GM23338 (cell line): ENCODE measurements around the gene RYR1. TPM values are rescaled to one million over a fixed set of nuclear protein-coding genes. Genes with fewer than 3 reads are reported as not detected.

Source experiments
- ATAC-seq: fragments of 200-7000 bp; cut with Tn5 transposase; 3 replicates; pipeline ENCODE4 v1.9.1; 2020
- DNase-seq: peaks from one replicate; pipeline ENCODE4 v3.0.0-alpha.2; 2015; ENCODE audit warnings: low spot score
- H2AFZ ChIP-seq: fragments of 200-600 bp; sonication (generic); 2 replicates; pipeline ENCODE4 v1.8.0; 2016; ENCODE audit warnings: antibody characterized with exemption, mild to moderate bottlenecking, moderate library complexity
- H3F3A ChIP-seq: fragments of 200-600 bp; sonication (generic); replicated peaks from 2 replicates; pipeline ENCODE4 v1.8.0; 2017; ENCODE audit warnings: antibody characterized with exemption, mixed run types, low read depth
- H3K27ac ChIP-seq: fragments of 200-600 bp; sonication (generic); 2 replicates; pipeline ENCODE4 v1.6.1; 2016; ENCODE audit warnings: low read depth
- H3K27me3 ChIP-seq: fragments of 200-600 bp; sonication (generic); 2 replicates; pipeline ENCODE4 v1.8.0; 2016; ENCODE audit warnings: mild to moderate bottlenecking, mixed run types, moderate library complexity; ENCODE audit not compliant: insufficient read depth
- H3K36me3 ChIP-seq: fragments of 200-600 bp; sonication (generic); 2 replicates; pipeline ENCODE4 v1.8.0; 2016; ENCODE audit warnings: mild to moderate bottlenecking; ENCODE audit not compliant: insufficient read depth
- H3K4me1 ChIP-seq: fragments of 200-600 bp; sonication (generic); 2 replicates; pipeline ENCODE4 v1.8.0; 2016; ENCODE audit warnings: mild to moderate bottlenecking, moderate library complexity; ENCODE audit not compliant: insufficient read depth
- H3K4me2 ChIP-seq: fragments of 200-600 bp; sonication (generic); 2 replicates; pipeline ENCODE4 v1.7.1; 2017; ENCODE audit warnings: mixed run types
- H3K4me3 ChIP-seq: fragments of 200-600 bp; sonication (generic); 2 replicates; pipeline ENCODE4 v1.6.1; 2016; ENCODE audit warnings: mixed run types
- H3K79me2 ChIP-seq: fragments of 200-600 bp; sonication (generic); replicated peaks from 2 replicates; pipeline ENCODE4 v1.8.0; 2017; ENCODE audit warnings: mild to moderate bottlenecking; ENCODE audit not compliant: insufficient read depth
- H3K9me2 ChIP-seq: fragments of 200-600 bp; sonication (generic); 2 replicates; pipeline ENCODE4 v1.8.0; 2017; ENCODE audit not compliant: insufficient read depth
- H4K20me1 ChIP-seq: fragments of 200-600 bp; sonication (generic); replicated peaks from 2 replicates; pipeline ENCODE4 v1.8.0; 2017; ENCODE audit warnings: mild to moderate bottlenecking; ENCODE audit not compliant: insufficient read depth
- H3K27ac Mint-ChIP-seq: 2 replicates; pipeline ENCODE4 v1.8.0; 2020; ENCODE audit warnings: inconsistent platforms, mild to moderate bottlenecking, moderate library complexity, mixed read lengths
- H3K27me3 Mint-ChIP-seq: 3 replicates; pipeline ENCODE4 v1.8.0; 2022; ENCODE audit warnings: low read depth, mild to moderate bottlenecking, moderate library complexity, mixed read lengths, inconsistent platforms; ENCODE audit not compliant: insufficient read depth, poor library complexity
- H3K36me3 Mint-ChIP-seq: 3 replicates; pipeline ENCODE4 v1.8.0; 2021; ENCODE audit warnings: low read depth, mild to moderate bottlenecking, inconsistent platforms, moderate library complexity, mixed read lengths
- H3K4me1 Mint-ChIP-seq: 3 replicates; pipeline ENCODE4 v1.8.0; 2020; ENCODE audit warnings: mild to moderate bottlenecking, inconsistent platforms, mixed read lengths
- H3K4me3 Mint-ChIP-seq: 3 replicates; pipeline ENCODE4 v1.8.0; 2021; ENCODE audit warnings: moderate library complexity, mild to moderate bottlenecking, inconsistent platforms, mixed read lengths
- H3K9me3 Mint-ChIP-seq: 3 replicates; pipeline ENCODE4 v1.8.0; 2020; ENCODE audit warnings: moderate library complexity, mild to moderate bottlenecking, inconsistent platforms, mixed read lengths
- CREB1 ChIP-seq: fragments of 250-450 bp; sonication (Bioruptor Pico); IDR thresholded peaks from 2 replicates; pipeline ENCODE4 v1.5.0; 2020; ENCODE audit warnings: low read depth, mild to moderate bottlenecking, moderate library complexity
- CTCF ChIP-seq, 2 experiments: fragments of 200-600 bp in 1 of 2; sonication (generic) in 1 of 2; conservative IDR thresholded peaks; 2 replicates each; pipeline versions ENCODE4 v1.5.1 to v1.6.1; 2016 to 2017; ENCODE audit warnings: antibody characterized with exemption in 2 of 2, low read depth in 2 of 2, mild to moderate bottlenecking in 2 of 2, moderate library complexity in 1 of 2
- ETS1 ChIP-seq: IDR thresholded peaks from 2 replicates; pipeline ENCODE4 v1.6.1; 2016; ENCODE audit warnings: antibody characterized with exemption
- EZH2 ChIP-seq: fragments of 200-600 bp; sonication (generic); IDR thresholded peaks from one replicate; pipeline ENCODE4 v1.8.0; 2017; ENCODE audit warnings: antibody characterized with exemption, mild to moderate bottlenecking, low read depth; ENCODE audit not compliant: unreplicated experiment
- EZH2phosphoT487 ChIP-seq: fragments of 200-600 bp; sonication (generic); IDR thresholded peaks from one replicate; pipeline ENCODE4 v1.8.1; 2018; ENCODE audit warnings: antibody characterized with exemption; ENCODE audit not compliant: unreplicated experiment
- JUNB ChIP-seq: IDR thresholded peaks from one replicate; pipeline ENCODE4 v1.6.1; 2016; ENCODE audit warnings: antibody characterized with exemption; ENCODE audit not compliant: unreplicated experiment
- NANOG ChIP-seq: IDR thresholded peaks from 2 replicates; pipeline ENCODE4 v1.6.1; 2016; ENCODE audit warnings: antibody characterized with exemption, borderline replicate concordance
- POLR2AphosphoS5 ChIP-seq: IDR thresholded peaks from 2 replicates; pipeline ENCODE4 v1.6.1; 2016; ENCODE audit warnings: antibody characterized with exemption, low read depth
- REST ChIP-seq: IDR thresholded peaks from one replicate; pipeline ENCODE4 v1.6.1; 2018; ENCODE audit warnings: antibody characterized with exemption; ENCODE audit not compliant: unreplicated experiment
- STAT1 ChIP-seq: IDR thresholded peaks from one replicate; pipeline ENCODE4 v1.6.1; 2016; ENCODE audit warnings: antibody characterized with exemption; ENCODE audit not compliant: unreplicated experiment
- ZNF114 ChIP-seq: fragments of 250-450 bp; sonication (Bioruptor Pico); IDR thresholded peaks from 2 replicates; pipeline ENCODE4 v1.5.0; 2020; ENCODE audit warnings: mild to moderate bottlenecking, moderate library complexity
- ZNF331 ChIP-seq: fragments of 250-450 bp; sonication (Bioruptor Pico); IDR thresholded peaks from 2 replicates; pipeline ENCODE4 v1.5.0; 2020; ENCODE audit warnings: low read depth, mild to moderate bottlenecking, moderate library complexity
- polyA plus RNA-seq: library from polyadenylated mRNA; unstranded; fragments of >200 nt; fragmentation: Nextera tagmentation; extraction: Ambion mirVana; gene quantifications from 2 replicates; pipeline ENCODE4 v1.2.1, GENCODE V29; 2016
- total RNA-seq: library from RNA; depleted of rRNA; stranded (reverse); fragments of >200 nt; shearing (Covaris generic); gene quantifications from 2 replicates; pipeline ENCODE4 v1.2.3, GENCODE V29; 2014

Gene RYR1
- total and polyA plus RNA-seq, 2 experiments from 2014 or later, result 4.0 to 26.7 TPM

- H3K4me3 ChIP-seq, result no peak overlapping the region
- no peaks in the 10 kb centered on the region for H3K9me2 ChIP-seq
- no peaks in the 10 kb centered on the region; the same call in 1 of the 2 replicates for H4K20me1 ChIP-seq
- H3K27ac ChIP-seq, result no peak overlapping the region
- ATAC-seq (no peak), DNase-seq (no peak)
- Mint-ChIP-seq H3K4me3 (no peak overlapping the region), H3K36me3 (peaks cover 47% of the 10 kb centered on the region), H3K4me1 (no peaks in the 10 kb centered on the region), H3K9me3 (no peaks in the 10 kb centered on the region), H3K27me3 (peaks cover 7% of the 10 kb centered on the region), H3K27ac (no peak overlapping the region)
- TF ChIP-seq JUNB (no peak), ZNF114 (CRISPR knock-in tag) (no peak), POLR2AphosphoS5 (no peak), EZH2phosphoT487 (no peak), STAT1 (no peak), EZH2 (no peak), ZNF331 (CRISPR knock-in tag) (no peak), NANOG (no peak), ETS1 (no peak)
- no peaks in the 10 kb centered on the region for H3K36me3 ChIP-seq
- H3F3A ChIP-seq, result no peaks in the 10 kb centered on the region
- H3K4me2 ChIP-seq, result no peak overlapping the region
- no peak overlapping the region for H2AFZ ChIP-seq
- no peaks in the 10 kb centered on the region for H3K27me3 ChIP-seq
- H3K79me2 ChIP-seq, result no peaks in the 10 kb centered on the region
- H3K4me1 ChIP-seq, result no peaks in the 10 kb centered on the region
These were observed 89.4 kb downstream of the RYR1 start for GRCh38 chr19:38522915-38523314.

GRCh38 chr19:38523319-38523718 is 89.8 kb downstream of the RYR1 start:
- H2AFZ ChIP-seq, result no peak overlapping the region
- ATAC-seq, result no peak
- no peaks in the 10 kb centered on the region for H3K4me1 Mint-ChIP-seq

More at GRCh38 chr19:38523319-38523718, 89.8 kb downstream of the RYR1 start:
- Mint-ChIP-seq H3K27me3 (peaks cover 7% of the 10 kb centered on the region), H3K36me3 (peaks cover 50% of the 10 kb centered on the region), H3K4me3 (no peak overlapping the region), H3K27ac (no peak overlapping the region), H3K9me3 (no peaks in the 10 kb centered on the region)
- Histone ChIP-seq H4K20me1 (no peaks in the 10 kb centered on the region; the same call in 1 of the 2 replicates), H3K4me1 (no peaks in the 10 kb centered on the region), H3K79me2 (no peaks in the 10 kb centered on the region), H3K4me3 (no peak overlapping the region), H3K4me2 (no peak overlapping the region), H3K27ac (no peak overlapping the region), H3K36me3 (no peaks in the 10 kb centered on the region), H3K9me2 (no peaks in the 10 kb centered on the region), H3K27me3 (no peaks in the 10 kb centered on the region), H3F3A (no peaks in the 10 kb centered on the region)
- no peak for DNase-seq
- TF ChIP-seq ETS1, result no peak
- no peak for TF ChIP-seq REST
- no peak for TF ChIP-seq CTCF (conservative IDR thresholded peaks at IDR 0.05; ENCODE audit: low read depth in 2 of 2)
- TF ChIP-seq CREB1 (CRISPR knock-in tag), result no peak
- no peak for TF ChIP-seq JUNB
- no peak for TF ChIP-seq EZH2phosphoT487
- TF ChIP-seq STAT1, result no peak
- TF ChIP-seq POLR2AphosphoS5, result no peak
- TF ChIP-seq ZNF114 (CRISPR knock-in tag), result no peak
